WERI-Rb-1 (cell line): ENCODE measurements around the gene ARHGAP24.
"Not testable (repeated sequence)": the region's sequence is repeated elsewhere in the genome, so short reads cannot be mapped to it uniquely, and the experiment has no call there.

Experiments used
- DNase-seq: peaks from one replicate; pipeline ENCODE4 v3.0.0-alpha.2; 2020
- H3K27ac ChIP-seq: fragments of 250-450 bp; sonication (Bioruptor Pico); 2 replicates; pipeline ENCODE4 v1.5.1; 2020; ENCODE audit warnings: mild to moderate bottlenecking, moderate library complexity
- H3K27me3 ChIP-seq: fragments of 250-450 bp; sonication (Bioruptor Pico); 2 replicates; pipeline ENCODE4 v1.5.1; 2021; ENCODE audit warnings: mild to moderate bottlenecking, low read depth, moderate library complexity; ENCODE audit not compliant: insufficient read depth, severe bottlenecking
- H3K36me3 ChIP-seq: fragments of 250-450 bp; sonication (Bioruptor Pico); 2 replicates; pipeline ENCODE4 v1.5.1; 2020; ENCODE audit warnings: mild to moderate bottlenecking, moderate library complexity
- H3K4me3 ChIP-seq: 2 replicates; pipeline ENCODE4 v1.5.1; 2011; ENCODE audit warnings: low read depth, mild to moderate bottlenecking, control low read depth, low read length
- H3K9me3 ChIP-seq: fragments of 250-450 bp; sonication (Bioruptor Pico); 2 replicates; pipeline ENCODE4 v1.5.1; 2021; ENCODE audit warnings: mild to moderate bottlenecking, moderate library complexity; ENCODE audit not compliant: severe bottlenecking
- CTCF ChIP-seq: IDR thresholded peaks from 2 replicates; pipeline ENCODE4 v1.5.1; 2011; ENCODE audit warnings: low read depth, mild to moderate bottlenecking, control low read depth, inconsistent platforms, low read length

ARHGAP24 gene

GRCh38 chr4:86019362-86019761 lies 544.4 kb downstream of the ARHGAP24 start:
- H3K27ac ChIP-seq: no peak overlapping the region
- H3K36me3 ChIP-seq: no peaks in the 10 kb centered on the region
- no peak for TF ChIP-seq CTCF
- H3K27me3 ChIP-seq: no peaks in the 10 kb centered on the region
- no peaks in the 10 kb centered on the region for H3K9me3 ChIP-seq
- no peak for DNase-seq
- no peak overlapping the region for H3K4me3 ChIP-seq

DNA sequence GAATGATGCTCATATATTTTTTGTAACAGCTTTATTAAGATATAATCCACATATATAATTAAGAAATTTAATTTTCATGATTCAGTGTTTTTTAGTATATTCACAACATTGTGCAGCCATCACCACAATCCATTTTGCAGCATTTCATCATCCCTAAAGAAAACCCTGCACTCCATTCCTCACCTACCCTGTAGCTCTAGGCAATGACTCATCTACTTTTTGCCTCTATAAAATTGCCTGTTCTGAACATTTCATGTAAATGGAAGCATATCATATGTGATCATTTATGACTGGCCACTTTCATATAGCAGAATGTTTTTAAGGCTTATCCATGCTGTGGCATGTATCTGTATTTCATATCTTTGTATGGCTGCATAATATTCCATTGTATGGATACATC lies 545.0 kb downstream of the ARHGAP24 start:
- no peak overlapping the region for H3K27ac ChIP-seq
- no peak for TF ChIP-seq CTCF
- H3K27me3 ChIP-seq: no peaks in the 10 kb centered on the region
- no peaks in the 10 kb centered on the region for H3K9me3 ChIP-seq
- no peak for DNase-seq
- no peak overlapping the region for H3K4me3 ChIP-seq
- H3K36me3 ChIP-seq: no peaks in the 10 kb centered on the region

DNA sequence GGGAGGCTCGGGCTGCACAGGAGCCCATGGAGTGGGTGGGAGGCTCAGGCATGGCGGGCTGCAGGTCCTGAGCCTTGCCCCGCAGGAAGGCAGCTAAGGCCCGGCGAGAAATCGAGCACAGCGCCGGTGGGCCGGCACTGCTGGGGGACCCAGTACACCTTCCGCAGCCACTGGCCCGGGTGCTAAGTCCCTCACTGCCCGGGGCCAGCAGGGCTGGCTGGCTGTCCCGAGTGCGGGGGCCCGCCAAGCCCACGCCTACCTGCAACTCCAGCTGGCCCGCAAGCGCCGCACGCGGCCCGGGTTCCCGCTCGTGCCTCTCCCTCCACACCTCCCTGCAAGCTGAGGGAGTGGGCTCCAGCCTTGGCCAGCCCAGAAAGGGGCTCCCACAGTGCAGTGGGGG lies 546.7 kb downstream of the ARHGAP24 start:
- H3K36me3 ChIP-seq, DNase-seq, H3K27ac ChIP-seq, H3K9me3 ChIP-seq, H3K27me3 ChIP-seq, H3K4me3 ChIP-seq: not testable (repeated sequence)

DNA sequence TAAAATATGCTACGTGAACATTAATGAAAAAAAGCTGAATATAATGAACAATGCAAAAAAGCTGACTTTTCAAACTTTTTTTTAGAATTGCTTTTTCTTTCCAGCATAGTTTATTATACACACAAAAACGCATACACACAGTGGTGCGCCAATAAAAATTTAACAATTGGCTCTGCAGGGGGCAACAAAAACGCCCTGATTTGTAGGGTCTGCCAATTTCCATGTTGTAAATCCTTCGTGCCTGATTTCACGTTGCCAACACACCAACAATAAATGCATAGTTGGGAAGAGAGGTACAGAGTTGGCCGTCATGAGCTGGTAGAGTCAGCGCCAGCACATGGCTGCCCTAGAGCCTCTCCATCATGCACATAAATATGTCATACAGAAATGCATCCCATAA lies 551.8 kb downstream of the ARHGAP24 start:
- Histone ChIP-seq H3K27ac (no peak overlapping the region), H3K27me3 (no peaks in the 10 kb centered on the region), H3K9me3 (no peaks in the 10 kb centered on the region), H3K4me3 (no peak overlapping the region), H3K36me3 (no peaks in the 10 kb centered on the region)
- no peak for TF ChIP-seq CTCF
- no peak for DNase-seq

DNA sequence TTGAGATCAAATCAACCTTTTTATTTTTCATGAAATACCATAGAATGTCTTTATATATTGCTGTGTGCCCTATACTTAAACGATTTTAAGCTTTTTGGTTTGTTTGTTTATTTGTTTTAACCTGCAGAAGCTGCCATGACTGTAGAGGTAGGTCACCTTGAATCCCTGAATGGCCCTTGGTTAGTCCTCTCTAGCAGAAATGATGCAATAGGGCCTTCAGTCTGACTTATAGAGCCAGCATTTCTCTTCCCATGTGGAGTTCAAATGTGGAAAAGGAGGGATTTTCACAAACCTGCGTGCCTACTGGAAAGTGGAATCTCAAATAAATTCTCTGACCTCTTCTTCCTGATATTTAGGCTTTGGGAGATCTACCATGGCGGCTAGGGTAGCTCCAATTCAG lies 557.0 kb downstream of the ARHGAP24 start:
- Histone ChIP-seq H3K27me3 (no peaks in the 10 kb centered on the region), H3K9me3 (no peaks in the 10 kb centered on the region), H3K36me3 (no peaks in the 10 kb centered on the region), H3K4me3 (no peak overlapping the region), H3K27ac (no peak overlapping the region)
- no peak for DNase-seq
- TF ChIP-seq CTCF: no peak

DNA sequence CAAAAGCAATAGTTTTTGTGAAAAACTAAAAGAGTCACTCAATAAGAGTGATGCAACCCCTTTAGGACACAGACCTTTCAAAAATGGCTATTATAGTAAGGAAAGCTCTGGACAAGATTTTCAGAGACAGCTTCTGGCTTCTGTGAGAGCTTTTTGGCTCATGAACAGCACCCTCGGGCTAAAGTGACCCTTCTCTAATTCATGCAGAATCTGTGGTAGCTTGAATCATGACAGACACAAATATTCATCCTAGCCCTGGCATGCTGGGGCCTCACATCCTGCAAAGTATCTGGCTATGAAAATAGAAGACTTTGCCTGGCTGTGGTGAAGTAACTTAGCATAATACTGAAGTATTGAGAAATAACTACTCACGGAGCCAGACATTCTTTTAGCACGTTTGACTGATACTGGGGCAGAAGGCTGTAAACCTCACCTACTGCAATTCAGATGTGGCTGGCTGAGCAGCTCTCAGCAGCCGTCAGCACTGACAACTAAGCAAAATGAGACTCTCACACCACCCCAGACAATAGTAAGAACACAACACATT lies 557.6 kb downstream of the ARHGAP24 start:
- H3K36me3 ChIP-seq: no peaks in the 10 kb centered on the region

More for the DNA sequence above, 557.6 kb downstream of the ARHGAP24 start:
- H3K27ac ChIP-seq: no peak overlapping the region
- no peak for DNase-seq
- no peak for TF ChIP-seq CTCF
- H3K27me3 ChIP-seq: no peaks in the 10 kb centered on the region
- no peaks in the 10 kb centered on the region for H3K9me3 ChIP-seq
- no peak overlapping the region for H3K4me3 ChIP-seq
